ENCODE results near the gene ZFYVE28. TPM values are rescaled to one million over a fixed set of nuclear protein-coding genes. Genes with fewer than 3 reads are reported as not detected.

The ZFYVE28 gene
- total RNA-seq, 2 donors from 2014 or later, result 5.7 to 16.8 TPM

DNA sequence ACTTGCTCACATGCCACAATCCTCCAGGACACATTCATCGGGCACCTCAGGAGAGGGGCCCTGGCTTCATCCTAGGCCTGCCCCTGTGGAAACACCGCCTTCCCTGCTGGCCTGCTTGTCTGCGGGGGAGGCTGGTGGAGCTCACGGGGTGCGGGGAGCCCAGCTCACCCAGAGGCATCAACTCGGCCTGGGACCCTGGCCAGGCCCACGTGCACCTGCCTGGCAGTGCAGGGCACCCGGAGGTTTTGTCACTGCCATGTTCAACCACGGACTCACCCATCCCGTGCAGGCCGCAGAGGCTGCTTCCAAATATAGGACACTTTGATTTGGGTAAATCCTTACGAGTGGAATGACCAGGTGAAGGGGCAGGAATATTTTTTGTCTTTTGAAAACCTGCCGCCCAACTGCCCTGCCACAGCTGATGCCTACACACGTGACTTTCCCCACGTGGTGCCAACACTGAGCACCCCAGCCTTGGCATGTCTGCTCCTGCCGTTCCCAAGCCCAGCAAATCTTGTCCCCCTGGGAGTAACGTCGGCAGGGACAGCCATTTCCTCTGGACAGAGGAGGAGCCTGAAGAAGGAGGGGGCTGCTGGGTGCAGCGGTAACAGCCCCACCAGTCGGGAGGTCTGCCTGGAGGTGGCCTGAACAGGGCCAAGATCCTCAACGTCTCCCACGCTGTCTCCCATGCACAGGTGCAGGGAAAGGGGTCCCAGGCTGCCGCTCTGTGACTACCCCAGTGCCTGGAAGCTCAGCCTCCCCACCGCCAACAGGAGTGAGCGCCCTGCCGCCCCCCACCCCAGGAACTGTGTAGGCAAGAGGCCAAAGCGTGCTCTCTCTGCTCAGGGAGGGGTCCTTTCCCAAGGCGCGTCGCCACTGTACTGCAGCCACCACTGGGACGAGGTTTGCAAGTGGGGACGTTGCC, 165.0 kb downstream of the ZFYVE28 start:
- WGBS, 2 donors, result 84 to 85% methylated on average over 27 to 32 of the region's 32 CpGs
- peak in 2 of 4 donors; percentile 1 to 10 for DNase-seq
- Histone ChIP-seq H3K27me3 (no peaks in the 10 kb centered on the region), H3K27ac (no peak overlapping the region), H3K36me3 (replicated peaks in 1 of 2; ENCODE audit: insufficient read depth in 1 of 2, low read depth in 2 of 2) (peaks cover 0 to 35% of the 10 kb centered on the region in 2 donors), H3K4me3 (no peak overlapping the region), H3K9me3 (no peaks in the 10 kb centered on the region), H3K4me1 (peaks cover 36% of the 10 kb centered on the region)
- intact Hi-C loops (cut with DNase I), result no loop called here
- no peak for ATAC-seq
- TF ChIP-seq, protein P1, sequence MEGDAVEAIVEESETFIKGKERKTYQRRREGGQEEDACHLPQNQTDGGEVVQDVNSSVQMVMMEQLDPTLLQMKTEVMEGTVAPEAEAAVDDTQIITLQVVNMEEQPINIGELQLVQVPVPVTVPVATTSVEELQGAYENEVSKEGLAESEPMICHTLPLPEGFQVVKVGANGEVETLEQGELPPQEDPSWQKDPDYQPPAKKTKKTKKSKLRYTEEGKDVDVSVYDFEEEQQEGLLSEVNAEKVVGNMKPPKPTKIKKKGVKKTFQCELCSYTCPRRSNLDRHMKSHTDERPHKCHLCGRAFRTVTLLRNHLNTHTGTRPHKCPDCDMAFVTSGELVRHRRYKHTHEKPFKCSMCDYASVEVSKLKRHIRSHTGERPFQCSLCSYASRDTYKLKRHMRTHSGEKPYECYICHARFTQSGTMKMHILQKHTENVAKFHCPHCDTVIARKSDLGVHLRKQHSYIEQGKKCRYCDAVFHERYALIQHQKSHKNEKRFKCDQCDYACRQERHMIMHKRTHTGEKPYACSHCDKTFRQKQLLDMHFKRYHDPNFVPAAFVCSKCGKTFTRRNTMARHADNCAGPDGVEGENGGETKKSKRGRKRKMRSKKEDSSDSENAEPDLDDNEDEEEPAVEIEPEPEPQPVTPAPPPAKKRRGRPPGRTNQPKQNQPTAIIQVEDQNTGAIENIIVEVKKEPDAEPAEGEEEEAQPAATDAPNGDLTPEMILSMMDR (IDR thresholded peaks at IDR 0.05), result no peak
- TF ChIP-seq POLR2A (IDR thresholded peaks at IDR 0.05), result no peak

DNA sequence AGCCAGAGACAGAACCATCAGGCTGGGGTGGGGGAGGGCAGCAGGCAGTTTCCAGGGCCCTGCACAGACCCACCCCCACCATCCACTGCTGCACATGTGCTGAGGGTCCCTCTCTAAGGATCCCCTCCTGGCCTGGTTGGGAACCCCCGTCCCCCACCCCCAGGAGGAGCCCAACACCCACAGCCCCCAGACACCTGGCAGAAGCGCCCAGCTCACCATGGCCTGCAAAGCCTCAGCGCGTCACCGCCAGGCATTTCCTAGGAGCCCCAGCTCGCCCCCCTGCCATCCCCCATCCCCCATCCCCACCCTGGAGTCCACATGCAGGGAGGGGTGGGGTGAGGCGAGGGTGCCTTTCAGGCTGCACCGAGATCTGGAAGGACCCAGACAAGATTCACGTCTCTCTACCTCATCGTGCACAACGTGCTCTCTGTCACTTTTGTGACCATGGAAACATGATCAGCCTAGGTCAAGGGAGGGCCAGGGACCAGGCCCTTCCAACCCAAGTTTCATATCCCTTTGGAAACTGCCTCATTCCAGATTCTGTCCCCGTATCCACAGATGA, 165.8 kb downstream of the ZFYVE28 start:
- Histone ChIP-seq H3K4me1 (peaks cover 28% of the 10 kb centered on the region), H3K27me3 (no peaks in the 10 kb centered on the region), H3K4me3 (no peak overlapping the region), H3K27ac (no peak overlapping the region), H3K9me3 (no peaks in the 10 kb centered on the region), H3K36me3 (replicated peaks in 1 of 2; ENCODE audit: insufficient read depth in 1 of 2, low read depth in 2 of 2) (peaks cover 0 to 35% of the 10 kb centered on the region in 2 donors)
- WGBS, 2 donors, result 79 to 83% methylated on average over 9 to 10 of the region's 12 CpGs
- DNase-seq, result peak in 3 of 4 donors; percentile 1 to 7 (median 3)
- no peak for TF ChIP-seq POLR2A (IDR thresholded peaks at IDR 0.05)
- TF ChIP-seq, protein P1 (IDR thresholded peaks at IDR 0.05), result no peak
- no peak for ATAC-seq
- intact Hi-C loops (cut with DNase I), result no loop called here

DNA sequence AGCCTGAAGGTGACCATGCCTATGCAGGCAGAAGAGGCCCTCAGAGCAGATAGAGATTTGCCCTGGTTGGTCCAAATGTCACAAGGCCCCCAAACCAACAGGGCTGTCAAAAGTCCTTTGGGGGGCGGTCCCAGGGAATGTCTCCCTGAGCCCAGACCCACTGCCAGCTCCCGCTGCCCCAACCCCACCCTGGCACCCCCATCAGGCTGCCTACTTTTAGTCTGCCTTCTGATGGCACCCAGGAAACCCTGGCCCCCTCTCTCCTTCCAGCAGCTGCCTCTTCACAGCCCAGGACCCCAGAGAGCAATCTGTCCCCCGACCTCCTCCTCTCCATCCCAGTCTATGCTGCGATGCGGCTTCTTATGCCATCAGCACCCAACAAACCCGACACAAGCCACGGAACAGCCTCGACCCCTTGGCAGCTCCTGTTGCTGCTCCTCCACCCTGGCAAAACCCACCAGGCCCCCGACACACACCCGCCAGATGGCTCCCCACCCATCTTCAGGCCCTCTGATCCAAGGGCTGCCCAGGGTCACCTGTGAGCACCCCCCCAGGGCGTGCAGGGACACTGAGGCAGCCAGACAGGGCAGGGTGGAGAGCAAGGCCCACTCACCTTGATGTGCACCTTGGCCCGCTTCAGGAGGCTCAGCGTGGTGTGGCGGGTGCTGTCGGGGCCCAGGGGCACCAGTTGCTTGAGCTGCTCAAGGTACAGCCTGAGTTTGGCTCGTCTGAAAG, 166.5 kb downstream of the ZFYVE28 start:
- H3K4me1 ChIP-seq, result peaks cover 22% of the 10 kb centered on the region
- intact Hi-C loops (cut with DNase I), result no loop called here
- peak in 3 of 4 donors; percentile 1 to 10 (median 3) for DNase-seq

DNA sequence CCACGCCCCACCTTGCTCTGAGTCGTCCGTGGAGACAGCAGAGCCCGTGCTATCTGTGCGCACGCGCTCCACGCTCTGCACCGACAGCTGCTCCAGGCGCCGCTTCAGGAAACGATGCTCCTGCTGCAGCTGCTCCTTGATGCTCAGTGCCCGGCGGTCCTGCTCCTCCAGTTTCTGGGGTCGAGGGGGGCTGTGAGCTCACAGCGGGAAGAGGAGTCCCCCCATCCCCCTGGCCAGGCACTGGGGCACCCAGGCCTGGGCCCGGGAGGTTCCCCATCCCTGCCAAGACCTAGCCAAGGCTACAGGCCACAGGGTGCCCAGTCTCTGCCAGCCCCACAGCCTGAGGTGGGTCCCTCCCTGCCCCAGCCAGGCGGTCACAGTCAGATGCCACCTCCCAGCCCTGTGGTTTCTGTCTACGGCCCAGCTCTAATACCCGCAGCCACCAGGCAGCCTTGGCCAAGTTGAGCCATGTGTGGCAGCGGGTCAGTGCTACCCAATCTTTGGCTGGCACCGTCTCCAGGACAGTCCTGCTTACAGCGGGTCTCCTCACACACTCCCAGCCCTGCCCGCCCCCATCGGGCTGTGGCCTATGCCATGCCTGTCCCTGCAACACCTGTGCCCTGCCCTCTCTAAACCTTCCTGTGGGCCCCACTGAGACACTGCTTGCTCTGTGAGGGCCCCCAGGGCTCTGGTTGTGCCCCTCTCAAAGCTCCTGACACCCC, 167.2 kb downstream of the ZFYVE28 start:
- intact Hi-C loops (cut with DNase I), result no loop called here
- ATAC-seq (no peak), DNase-seq (peak in 2 of 4 donors; percentile 5 to 12)
- H3K9me3 ChIP-seq, result no peaks in the 10 kb centered on the region
- peaks cover 14% of the 10 kb centered on the region for H3K4me1 ChIP-seq
- H3K27me3 ChIP-seq, result no peaks in the 10 kb centered on the region
- 93 to 96% methylated on average over 16 to 23 of the region's 25 CpGs for WGBS, 2 donors
- no peak overlapping the region for H3K27ac ChIP-seq
- TF ChIP-seq, protein P1 (IDR thresholded peaks at IDR 0.05), result no peak
- TF ChIP-seq POLR2A (IDR thresholded peaks at IDR 0.05), result no peak
- H3K4me3 ChIP-seq, result no peak overlapping the region
- H3K36me3 ChIP-seq (replicated peaks in 1 of 2; ENCODE audit: insufficient read depth in 1 of 2, low read depth in 2 of 2), result peaks cover 0 to 35% of the 10 kb centered on the region in 2 donors

More for the DNA sequence above, 166.5 kb downstream of the ZFYVE28 start:
- TF ChIP-seq, protein P1 (IDR thresholded peaks at IDR 0.05), result no peak
- TF ChIP-seq POLR2A (IDR thresholded peaks at IDR 0.05), result no peak
- WGBS, 2 donors, result 93 to 94% methylated on average over 9 to 14 of the region's 16 CpGs
- Histone ChIP-seq H3K9me3 (no peaks in the 10 kb centered on the region), H3K27ac (no peak overlapping the region), H3K27me3 (no peaks in the 10 kb centered on the region), H3K4me3 (no peak overlapping the region), H3K36me3 (replicated peaks in 1 of 2; ENCODE audit: insufficient read depth in 1 of 2, low read depth in 2 of 2) (peaks cover 0 to 35% of the 10 kb centered on the region in 2 donors)
- no peak for ATAC-seq

Data from body of pancreas (tissue), 4 donors.